Cardiac muscle cell (in vitro differentiated cells and primary cell): ENCODE measurements around the gene GATA6. TPM values are rescaled to one million over a fixed set of nuclear protein-coding genes. Genes with fewer than 3 reads are reported as not detected.
A peak's percentile ranks its signal among the peaks of the same experiment; 100 is the strongest.

Source experiments
- DNase-seq, 2 donors: peaks; one replicate each; pipeline versions ENCODE4 v3.0.0 to v3.0.0-alpha.2; 2010 to 2017; ENCODE audit warnings: low read depth in 1 of 2, low spot score in 1 of 2
- H3K27ac ChIP-seq: fragments of 200-600 bp; sonication (generic); 2 replicates; pipeline ENCODE4 v1.5.1; 2016
- H3K27me3 ChIP-seq: fragments of 200-600 bp; sonication (generic); 2 replicates; pipeline ENCODE4 v1.6.0; 2016; ENCODE audit warnings: control low read depth
- H3K36me3 ChIP-seq: fragments of 200-600 bp; sonication (generic); 2 replicates; pipeline ENCODE4 v1.5.1; 2016; ENCODE audit warnings: control low read depth
- H3K4me1 ChIP-seq: fragments of 200-600 bp; sonication (generic); 2 replicates; pipeline ENCODE4 v1.8.1; 2017; ENCODE audit warnings: low read depth, mild to moderate bottlenecking, mixed run types
- H3K4me3 ChIP-seq: fragments of 200-600 bp; sonication (generic); 2 replicates; pipeline ENCODE4 v1.5.1; 2016; ENCODE audit warnings: mild to moderate bottlenecking
- H3K9me3 ChIP-seq: fragments of 200-600 bp; sonication (generic); 2 replicates; pipeline ENCODE4 v1.5.1; 2017; ENCODE audit warnings: low read depth, mild to moderate bottlenecking, control low read depth
- polyA plus RNA-seq: library from polyadenylated mRNA; unstranded; fragments of >200 nt; fragmentation: Nextera tagmentation; extraction: Ambion mirVana; gene quantifications from 2 replicates; pipeline ENCODE4 v1.2.1, GENCODE V29; 2016
- total RNA-seq: library from RNA; depleted of rRNA; stranded (reverse); fragments of >200 nt; gene quantifications from 2 replicates; pipeline ENCODE4 v1.2.3, GENCODE V29; 2016
- TF ChIP-seq, protein P1 (sequence below): IDR thresholded peaks from 2 replicates; pipeline ENCODE4 v1.5.1; 2012; ENCODE audit warnings: low read depth, mild to moderate bottlenecking, low read length

Gene GATA6
- total and polyA plus RNA-seq, 2 experiments from 2014 or later = 104 to 182 TPM

DNA sequence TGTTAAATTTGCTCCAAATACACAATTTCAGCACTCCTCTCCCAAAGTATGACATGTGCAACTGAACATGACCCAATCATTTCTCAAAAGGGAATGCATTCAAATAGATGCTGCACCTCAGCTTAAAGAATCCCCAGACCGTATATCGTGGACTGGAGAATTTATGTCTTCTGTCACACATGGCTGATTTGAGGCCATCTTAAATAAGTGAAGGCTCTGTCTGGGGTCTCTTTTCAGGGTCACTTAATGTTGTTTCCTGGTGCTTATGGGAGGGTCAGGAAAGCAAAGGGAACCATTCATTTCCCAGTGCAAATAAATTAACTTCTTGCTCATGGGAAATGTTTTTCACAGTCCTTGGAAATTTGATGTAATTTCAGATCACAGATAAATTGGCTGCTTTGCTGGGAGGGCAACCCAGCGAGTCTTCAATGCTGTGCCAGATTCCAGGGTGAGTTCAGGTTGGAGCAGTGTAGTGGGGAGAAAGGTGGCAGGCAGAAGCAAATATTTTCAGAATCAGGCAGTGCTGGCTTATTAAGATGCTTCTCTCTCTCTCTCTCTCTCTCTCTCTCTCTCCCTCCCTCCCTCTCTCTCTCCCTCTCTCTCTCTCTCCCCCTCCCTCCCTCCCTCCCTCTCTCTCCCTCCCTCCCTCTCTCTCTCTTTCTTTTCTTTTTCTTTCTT, 34.3 kb downstream of the GATA6 start:
- Histone ChIP-seq H3K4me3 (no peak overlapping the region), H3K27me3 (no peaks in the 10 kb centered on the region), H3K9me3 (no peaks in the 10 kb centered on the region), H3K4me1 (peaks cover 43% of the 10 kb centered on the region), H3K36me3 (peaks cover 40% of the 10 kb centered on the region), H3K27ac (peak overlapping the region; percentile 70)
- DNase-seq = no peak
- TF ChIP-seq, protein P1, sequence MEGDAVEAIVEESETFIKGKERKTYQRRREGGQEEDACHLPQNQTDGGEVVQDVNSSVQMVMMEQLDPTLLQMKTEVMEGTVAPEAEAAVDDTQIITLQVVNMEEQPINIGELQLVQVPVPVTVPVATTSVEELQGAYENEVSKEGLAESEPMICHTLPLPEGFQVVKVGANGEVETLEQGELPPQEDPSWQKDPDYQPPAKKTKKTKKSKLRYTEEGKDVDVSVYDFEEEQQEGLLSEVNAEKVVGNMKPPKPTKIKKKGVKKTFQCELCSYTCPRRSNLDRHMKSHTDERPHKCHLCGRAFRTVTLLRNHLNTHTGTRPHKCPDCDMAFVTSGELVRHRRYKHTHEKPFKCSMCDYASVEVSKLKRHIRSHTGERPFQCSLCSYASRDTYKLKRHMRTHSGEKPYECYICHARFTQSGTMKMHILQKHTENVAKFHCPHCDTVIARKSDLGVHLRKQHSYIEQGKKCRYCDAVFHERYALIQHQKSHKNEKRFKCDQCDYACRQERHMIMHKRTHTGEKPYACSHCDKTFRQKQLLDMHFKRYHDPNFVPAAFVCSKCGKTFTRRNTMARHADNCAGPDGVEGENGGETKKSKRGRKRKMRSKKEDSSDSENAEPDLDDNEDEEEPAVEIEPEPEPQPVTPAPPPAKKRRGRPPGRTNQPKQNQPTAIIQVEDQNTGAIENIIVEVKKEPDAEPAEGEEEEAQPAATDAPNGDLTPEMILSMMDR = no peak

DNA sequence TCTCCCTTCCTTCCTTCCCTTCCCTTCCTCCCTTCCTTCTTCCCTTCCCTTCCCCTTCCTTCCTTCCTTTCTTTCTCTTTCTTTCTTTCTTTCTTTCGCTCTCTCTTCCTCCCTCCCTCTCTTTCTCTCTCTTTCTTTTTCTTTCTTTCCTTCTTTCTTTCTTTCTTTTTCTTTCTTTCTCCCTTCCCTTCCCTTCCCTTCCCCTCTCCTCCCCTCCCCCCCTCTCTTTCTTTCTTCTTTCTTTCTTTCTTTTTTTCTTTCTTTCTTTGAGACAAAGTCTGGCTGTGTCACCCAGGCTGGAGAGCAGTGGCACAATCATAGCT, 34.8 kb downstream of the GATA6 start:
- Histone ChIP-seq H3K4me3 (no peak overlapping the region), H3K9me3 (no peaks in the 10 kb centered on the region), H3K27me3 (no peaks in the 10 kb centered on the region), H3K27ac (peak overlapping the region; percentile 50), H3K4me1 (peaks cover 39% of the 10 kb centered on the region), H3K36me3 (peaks cover 38% of the 10 kb centered on the region)
- TF ChIP-seq, protein P1 = no peak
- DNase-seq = no peak

DNA sequence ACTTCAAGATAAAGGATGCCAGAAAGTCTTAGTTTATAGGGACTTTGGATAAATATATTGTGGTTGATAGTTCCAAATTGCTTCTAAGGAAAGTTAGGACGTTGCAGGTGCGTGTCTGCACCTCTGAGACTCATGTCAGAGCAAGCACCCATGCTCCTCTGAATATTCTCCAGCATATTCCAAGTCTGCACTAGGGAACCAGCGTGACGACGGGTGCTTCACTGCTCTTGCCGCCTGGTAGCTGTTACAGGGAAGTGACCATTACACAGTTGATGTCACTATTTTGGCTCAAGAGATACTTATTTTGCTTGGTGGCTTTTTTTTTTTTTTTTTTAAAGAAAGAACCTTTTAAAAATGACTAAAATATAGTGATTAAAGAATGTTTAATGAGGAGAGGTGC, 35.6 kb downstream of the GATA6 start:
- H3K9me3 ChIP-seq = no peaks in the 10 kb centered on the region
- peaks cover 36% of the 10 kb centered on the region for H3K36me3 ChIP-seq
- DNase-seq = no peak
- H3K27ac ChIP-seq = peak overlapping the region; percentile 50
- H3K27me3 ChIP-seq = no peaks in the 10 kb centered on the region
- TF ChIP-seq, protein P1 = no peak
- peaks cover 36% of the 10 kb centered on the region for H3K4me1 ChIP-seq
- H3K4me3 ChIP-seq = no peak overlapping the region

DNA sequence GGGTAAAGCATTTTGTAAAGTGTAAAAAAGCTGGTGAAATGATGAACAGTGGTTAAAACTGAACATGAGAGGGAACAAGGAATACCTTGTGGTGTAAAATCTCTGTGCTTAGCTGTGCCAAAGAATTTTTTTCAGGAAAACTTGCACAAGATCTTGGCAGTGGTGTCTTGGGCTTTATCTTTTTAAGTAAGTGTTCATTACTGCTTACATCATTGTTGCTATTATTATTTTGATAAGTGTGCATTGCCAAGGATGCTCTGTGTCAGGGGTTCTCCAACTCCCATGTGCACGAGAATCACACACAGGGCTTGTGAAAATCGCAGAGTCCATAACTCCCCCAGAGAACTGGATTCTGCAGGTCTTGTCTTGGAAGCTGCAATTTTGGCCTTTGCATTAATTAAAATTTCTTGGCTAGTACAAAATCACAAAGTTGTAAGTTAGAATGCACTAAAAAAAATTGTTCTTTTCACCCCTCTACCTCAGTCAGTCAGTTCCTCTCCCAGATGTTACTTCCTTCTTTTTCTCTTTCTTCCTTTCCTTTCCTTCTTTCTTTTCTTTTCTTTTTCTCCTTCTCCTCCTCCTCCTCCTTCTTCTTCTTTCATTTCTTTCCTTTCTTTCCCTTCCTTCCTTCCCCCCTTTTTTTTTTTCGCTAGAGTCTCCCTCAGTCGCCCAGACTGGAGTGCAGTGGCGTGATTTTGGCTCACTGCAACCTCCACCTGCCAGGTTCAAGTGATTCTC, 37.8 kb downstream of the GATA6 start:
- peak overlapping the region; percentile 56 for H3K27ac ChIP-seq
- TF ChIP-seq, protein P1 = no peak
- H3K36me3 ChIP-seq = peaks cover 14% of the 10 kb centered on the region
- no peaks in the 10 kb centered on the region for H3K9me3 ChIP-seq
- no peak overlapping the region for H3K4me3 ChIP-seq
- H3K4me1 ChIP-seq = peaks cover 42% of the 10 kb centered on the region
- DNase-seq = peak in 1 of 2 donors; percentile 98
- no peaks in the 10 kb centered on the region for H3K27me3 ChIP-seq

DNA sequence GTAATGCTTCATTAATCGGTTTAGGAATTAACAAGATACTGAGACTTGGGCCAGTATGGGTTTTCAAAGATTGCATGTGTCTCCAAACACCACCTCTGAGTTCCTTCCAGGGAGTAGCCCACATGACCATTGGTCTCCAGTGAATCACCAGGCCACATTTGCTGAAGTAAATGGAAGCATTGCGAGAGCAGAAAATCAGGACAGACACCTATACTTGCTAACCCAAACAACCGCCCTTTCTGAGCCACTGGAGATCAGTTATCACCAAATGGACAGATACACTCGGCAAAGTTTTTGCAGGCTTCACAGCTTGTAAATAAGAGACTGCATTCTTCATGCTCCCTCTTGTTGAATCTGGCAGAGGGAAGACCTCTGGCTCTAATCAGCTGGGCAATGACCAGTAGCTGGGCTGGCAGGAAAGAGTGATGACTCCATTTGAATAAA, 40.9 kb downstream of the GATA6 start:
- TF ChIP-seq, protein P1 = no peak
- H3K27ac ChIP-seq = no peak overlapping the region
- H3K9me3 ChIP-seq = no peaks in the 10 kb centered on the region
- no peak overlapping the region for H3K4me3 ChIP-seq
- no peaks in the 10 kb centered on the region for H3K27me3 ChIP-seq
- DNase-seq = peak in 1 of 2 donors; percentile 78
- H3K4me1 ChIP-seq = peaks cover 29% of the 10 kb centered on the region
- H3K36me3 ChIP-seq = no peaks in the 10 kb centered on the region
